Effector CD4-positive, alpha-beta T cell (primary cell): ENCODE measurements around the gene ARID1A.

Experiments used
- DNase-seq: peaks from one replicate; pipeline ENCODE4 v3.0.0-alpha.2; 2020

Gene ARID1A

DNA sequence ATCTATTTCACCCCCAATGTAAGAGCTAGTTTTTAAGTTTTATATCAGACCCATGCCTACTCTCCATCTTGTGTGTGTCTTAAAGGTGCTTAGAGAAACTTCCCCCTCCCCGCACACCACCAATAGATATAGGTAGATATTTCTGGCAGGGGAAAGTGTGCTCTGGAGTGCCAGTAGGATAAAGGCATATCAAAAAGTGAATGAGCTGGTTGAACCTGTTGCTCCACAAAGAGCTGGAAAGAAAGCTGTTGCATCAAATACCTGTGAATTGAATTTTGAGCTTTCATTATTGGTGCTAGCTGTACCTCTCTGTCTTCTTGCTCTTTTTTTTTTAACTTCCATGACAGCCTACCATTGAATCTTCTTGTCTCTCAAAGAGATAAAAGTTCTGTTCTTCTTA lies 32.8 kb downstream of the ARID1A start:
- DNase-seq: no peak

DNA sequence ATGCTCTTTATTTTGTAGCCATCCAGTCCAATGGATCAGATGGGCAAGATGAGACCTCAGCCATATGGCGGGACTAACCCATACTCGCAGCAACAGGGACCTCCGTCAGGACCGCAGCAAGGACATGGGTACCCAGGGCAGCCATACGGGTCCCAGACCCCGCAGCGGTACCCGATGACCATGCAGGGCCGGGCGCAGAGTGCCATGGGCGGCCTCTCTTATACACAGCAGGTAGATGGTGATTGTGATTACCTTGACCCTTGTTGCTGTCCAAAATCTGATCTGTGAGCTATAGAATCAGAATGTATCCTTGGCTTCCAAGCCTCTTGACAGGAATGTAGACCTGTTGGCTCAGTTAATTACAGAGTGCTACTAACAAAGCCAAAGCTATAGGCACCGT lies 33.8 kb downstream of the ARID1A start:
- no peak for DNase-seq

DNA sequence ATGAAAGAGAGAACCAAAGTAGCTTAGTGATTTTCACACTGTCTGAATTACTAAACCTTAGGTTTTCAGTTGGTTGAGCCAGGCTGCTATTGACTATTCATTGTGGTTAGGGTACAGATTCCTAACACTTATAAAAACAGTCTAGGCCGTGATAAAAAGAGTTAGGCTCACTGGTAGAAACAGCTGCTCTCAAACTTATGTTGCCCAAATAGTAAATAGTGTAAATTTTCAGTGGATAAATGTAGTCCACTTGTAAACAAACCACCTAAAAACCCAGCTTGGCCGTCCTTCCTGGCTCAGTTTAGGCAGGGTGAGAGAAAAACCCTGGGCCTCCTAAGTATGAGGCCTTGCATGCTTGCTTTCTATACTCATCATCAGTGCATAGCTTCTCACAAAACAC lies 34.9 kb downstream of the ARID1A start:
- no peak for DNase-seq

DNA sequence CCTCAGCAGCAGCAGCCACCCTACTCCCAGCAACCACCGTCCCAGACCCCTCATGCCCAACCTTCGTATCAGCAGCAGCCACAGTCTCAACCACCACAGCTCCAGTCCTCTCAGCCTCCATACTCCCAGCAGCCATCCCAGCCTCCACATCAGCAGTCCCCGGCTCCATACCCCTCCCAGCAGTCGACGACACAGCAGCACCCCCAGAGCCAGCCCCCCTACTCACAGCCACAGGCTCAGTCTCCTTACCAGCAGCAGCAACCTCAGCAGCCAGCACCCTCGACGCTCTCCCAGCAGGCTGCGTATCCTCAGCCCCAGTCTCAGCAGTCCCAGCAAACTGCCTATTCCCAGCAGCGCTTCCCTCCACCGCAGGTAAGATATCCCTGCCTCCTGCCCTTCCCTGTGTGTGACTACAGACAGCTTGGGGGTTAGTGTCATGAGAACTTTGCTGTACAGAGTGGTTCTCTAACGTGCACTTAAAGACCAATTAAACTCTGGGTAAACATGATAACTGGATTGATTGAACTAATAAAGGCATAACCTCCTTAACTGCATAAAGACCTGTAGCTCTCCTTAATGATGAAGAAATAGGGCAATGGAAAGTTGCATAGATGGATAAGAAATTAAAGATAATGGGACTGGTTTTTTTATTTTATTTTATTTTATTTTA lies 35.6 kb downstream of the ARID1A start:
- no peak for DNase-seq

GRCh38 chr1:26733392-26733791 lies 37.6 kb downstream of the ARID1A start:
- no peak for DNase-seq

- no peak for DNase-seq
Measured at GRCh38 chr1:26733982-26734381, 38.2 kb downstream of the ARID1A start.

DNA sequence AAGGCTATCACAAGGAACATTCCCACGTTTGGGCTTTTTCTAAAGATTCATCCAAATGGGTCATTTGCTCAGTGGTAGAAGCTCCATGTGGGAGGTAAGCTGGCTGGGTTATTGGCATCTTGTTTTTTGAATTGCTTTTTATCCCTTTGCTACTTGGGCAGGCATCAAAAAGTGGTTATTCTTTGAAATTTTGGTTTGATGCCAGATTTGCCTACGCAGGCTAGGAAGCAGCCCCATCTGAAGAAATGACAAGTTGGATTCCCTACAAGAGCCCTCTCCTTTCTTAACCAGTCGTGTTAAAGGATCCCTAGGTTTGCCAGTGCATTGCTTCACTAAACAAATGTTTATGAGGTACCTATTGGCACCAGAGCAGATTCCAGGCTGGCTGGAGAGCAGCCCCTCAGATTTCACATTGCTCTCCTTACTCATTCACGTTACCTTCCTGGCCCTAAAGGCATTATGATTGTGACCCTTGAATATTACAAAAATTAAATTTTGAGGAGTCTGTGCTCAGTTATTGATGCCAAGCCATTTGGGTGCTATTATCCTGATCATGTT lies 38.8 kb downstream of the ARID1A start:
- DNase-seq: no peak

DNA sequence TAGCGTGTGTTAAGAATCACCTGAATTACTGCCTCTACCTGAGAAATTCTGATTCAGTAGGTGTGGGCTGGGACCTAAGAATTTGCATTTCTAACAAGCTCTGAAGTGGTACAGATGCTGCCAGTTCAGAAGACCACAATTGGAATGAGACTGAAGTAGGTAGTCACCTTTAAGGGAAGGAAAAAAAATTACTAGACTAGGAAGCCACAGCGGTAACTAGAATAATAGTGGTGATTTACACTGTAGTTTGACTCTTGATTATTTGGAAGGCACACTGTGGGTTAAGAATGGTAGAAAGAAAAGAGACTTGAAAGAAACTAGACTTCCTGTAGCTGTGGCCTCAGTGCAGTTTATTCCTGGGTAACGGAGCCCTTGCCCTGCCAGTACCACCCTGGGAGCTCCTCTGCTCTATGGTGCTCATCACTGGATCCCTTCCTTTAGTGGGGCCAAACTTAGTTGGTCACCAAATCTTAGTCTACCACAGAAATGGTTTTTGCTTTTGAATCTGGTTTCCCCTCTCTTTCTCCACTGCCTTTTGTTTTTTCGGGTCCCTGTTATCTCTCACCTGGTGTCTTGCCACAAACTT lies 43.6 kb downstream of the ARID1A start:
- no peak for DNase-seq

DNA sequence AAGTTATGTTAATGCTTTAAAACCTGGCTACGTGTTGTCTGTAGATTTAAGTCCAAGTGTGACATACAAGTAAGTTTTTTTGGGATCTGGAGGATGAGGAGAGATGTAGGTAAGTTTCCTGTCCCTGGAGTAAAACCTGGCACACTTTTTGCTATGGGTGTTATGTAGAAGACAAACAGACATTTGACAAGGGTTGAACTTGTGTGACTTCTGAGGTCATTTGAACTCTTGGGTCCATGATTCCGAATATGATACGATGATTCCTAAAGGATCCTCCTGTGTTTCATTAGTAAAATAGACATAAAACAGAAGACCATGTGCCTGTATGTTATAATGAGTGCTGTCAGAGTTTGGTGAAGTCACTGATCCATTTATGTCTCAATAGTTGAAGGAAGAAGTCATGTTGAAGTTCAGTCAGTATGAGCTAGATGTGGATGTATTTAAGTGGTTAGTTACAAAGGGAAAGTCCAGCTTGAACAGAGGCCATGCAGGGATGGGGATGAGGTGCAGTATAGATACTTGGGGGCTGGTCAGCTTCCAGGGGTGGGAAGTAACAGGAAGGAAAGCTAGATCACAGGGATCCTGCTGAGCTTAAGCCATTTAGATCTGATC lies 44.3 kb downstream of the ARID1A start:
- DNase-seq: no peak

DNA sequence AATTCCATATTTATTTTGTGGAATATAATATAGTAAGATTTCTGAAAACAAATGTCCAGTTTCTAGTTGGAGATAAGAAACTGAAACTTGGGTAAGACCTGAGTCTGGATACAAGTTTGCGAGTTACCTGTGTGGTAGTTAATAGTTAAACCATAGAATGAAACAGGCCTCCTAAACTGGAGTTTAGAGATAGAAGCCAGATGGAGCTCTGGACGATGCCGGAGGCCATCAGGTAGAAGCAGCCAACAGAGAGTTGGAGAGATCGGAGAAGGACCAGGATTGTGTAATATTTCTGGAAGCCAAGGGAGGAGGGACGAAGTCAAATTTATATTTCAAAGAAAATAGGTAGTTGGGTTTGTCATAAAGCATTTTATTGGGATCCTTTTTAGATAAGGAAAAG lies 45.1 kb downstream of the ARID1A start:
- DNase-seq: no peak

DNA sequence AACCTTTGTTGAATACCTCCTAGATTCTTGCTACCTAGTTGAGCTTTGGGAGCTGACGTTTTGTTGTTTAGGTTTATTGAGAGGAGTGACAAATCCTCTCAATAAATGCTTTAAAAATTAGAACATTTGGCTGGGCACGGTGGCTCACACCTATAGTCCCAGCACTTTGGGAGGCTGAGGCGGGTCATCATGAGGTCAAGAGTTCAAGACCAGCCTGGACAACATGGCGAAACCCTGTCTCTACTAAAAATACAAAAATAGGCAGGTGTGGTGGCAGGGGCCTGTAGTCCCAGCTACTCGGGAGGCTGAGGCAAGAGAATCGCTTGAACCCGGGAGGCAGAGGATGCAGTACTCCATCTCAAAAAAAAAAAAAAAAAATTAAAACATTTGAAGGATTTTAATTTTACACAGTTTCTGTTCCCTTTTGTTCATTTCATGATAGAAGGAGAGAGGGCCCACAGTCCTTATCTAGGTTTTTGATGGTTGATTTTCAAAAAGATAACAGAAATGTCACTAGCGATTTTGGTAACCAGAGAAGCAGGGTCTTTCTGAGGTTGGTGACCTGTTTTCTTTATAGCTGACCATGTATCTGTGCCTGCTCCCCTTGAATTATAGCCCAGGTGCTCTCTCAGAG lies 47.7 kb downstream of the ARID1A start:
- DNase-seq: no peak

DNA sequence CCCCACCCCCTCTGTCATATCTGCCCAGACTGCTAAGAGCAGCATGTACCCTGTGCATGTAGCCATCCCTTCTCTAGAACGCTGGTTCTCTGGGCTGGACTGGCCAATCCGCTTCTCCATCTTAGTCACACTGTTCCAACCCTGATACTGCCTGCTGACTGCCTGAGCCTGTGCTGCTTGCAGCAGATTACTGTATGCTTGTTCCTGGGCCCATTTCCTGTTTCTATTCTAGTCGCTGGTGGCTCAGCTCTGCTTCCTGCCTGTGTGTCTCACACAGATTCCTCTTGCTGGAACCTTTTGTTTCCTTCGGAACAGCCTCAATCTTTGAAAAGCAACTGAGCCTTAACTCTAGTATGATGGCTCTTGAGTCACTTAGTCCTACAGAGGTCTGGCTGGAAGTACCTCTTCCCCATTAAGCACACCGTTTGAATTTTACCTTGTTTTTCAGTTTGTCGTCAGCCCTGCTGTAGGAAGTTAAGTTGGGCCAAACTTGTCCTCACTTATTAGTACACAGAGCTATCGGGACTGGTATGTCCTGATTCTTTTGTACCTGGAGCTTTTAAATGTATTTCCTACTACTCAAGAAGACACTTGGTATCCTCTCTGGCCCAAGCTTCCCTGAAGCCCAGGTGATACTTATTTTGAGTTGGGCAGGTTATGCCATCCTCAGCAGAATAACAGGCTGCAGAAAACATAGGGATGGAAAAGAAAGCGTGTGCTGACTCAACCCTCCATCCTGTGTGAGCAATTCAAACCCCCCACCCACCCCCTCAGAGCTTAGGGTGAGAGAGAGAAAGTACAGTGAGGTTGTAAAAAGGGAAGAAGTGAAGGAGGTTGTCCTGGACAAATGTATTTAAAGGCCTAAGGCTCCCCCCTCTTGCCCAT lies 48.5 kb downstream of the ARID1A start:
- DNase-seq: peak; percentile 76

- no peak for DNase-seq
Measured at GRCh38 chr1:26745191-26745590, 49.4 kb downstream of the ARID1A start.

- no peak for DNase-seq
Measured at GRCh38 chr1:26747048-26747447, 51.2 kb downstream of the ARID1A start.

GRCh38 chr1:26748351-26748750 lies 52.5 kb downstream of the ARID1A start:
- DNase-seq: no peak

- DNase-seq: no peak
Measured at GRCh38 chr1:26749458-26749857, 53.6 kb downstream of the ARID1A start.

- DNase-seq: no peak
Measured at GRCh38 chr1:26750428-26750827, 54.6 kb downstream of the ARID1A start.

DNA sequence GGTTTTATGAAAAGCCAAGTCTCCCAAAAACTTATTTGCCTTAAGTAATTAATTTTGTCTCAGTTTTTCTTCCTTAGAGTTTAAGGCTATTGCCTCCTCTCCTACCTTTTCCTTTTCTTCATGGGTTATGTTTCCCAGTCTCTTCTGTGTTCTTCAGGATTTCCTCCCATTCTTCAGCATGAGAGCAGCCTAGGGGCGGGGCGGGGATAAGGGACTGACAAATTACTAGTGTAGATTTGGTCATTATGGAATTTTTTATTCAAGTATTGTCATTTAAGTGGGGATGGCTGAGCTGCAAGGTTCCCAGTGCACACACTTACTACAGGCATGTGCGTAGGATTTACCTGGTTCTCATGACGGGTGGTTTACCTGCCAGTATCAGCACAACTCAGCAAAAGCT lies 56.7 kb downstream of the ARID1A start:
- DNase-seq: no peak

DNA sequence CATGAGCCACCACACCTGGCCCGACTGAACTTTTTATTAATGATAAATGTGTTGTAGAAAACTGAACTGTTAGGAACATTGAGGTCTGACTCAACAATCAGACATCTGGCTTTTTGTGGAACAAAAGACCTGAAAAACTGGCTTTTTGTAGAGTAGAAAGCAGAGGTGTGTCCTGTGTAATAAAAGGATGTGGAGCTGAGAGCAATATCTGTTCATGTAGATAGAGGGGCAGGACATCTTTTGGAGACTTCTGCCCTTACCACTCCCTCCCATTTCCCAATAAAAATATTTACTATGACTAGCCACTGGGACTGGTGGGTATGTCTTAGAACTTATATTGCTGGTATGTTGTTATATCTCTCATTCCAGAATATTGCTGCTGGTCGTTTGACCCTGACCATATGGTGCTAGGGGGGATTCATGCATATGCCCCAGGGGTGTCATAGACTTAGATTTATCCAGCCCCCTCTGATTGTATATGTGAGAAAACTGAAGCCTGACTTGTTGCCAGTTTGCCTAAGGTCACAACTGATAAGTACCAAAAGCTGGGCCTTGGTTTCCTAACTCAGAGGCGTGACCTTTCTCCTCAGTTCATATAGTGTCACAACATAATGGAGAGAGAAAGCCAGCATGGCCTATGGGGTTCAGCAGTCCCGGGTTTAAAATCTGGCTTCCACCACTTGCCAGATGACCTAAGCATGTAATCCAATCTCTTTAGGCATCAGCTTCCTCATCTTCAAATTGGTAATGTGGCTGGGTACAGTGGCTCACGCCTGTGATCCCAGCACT lies 58.5 kb downstream of the ARID1A start:
- DNase-seq: no peak

GRCh38 chr1:26758358-26758757 lies 62.5 kb downstream of the ARID1A start:
- no peak for DNase-seq

DNA sequence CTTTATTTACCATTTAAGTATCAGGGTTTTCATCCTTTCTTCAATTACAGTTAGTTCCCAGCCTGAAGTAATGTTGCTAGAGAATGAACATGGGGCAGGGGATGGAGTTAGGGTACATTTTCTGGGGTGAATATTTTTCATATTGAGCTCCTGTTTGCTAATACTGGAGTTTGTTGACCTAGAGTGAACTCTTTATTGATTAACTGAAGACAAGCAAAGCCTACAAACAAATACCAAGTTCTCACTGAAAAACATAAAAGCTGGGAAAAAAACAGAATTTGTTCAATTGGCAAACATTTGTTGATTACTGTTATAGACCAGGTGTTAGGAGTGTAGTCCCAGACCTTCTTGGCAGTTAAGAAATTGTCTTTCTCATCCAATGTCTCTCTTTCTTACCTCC lies 63.7 kb downstream of the ARID1A start:
- DNase-seq: no peak

- DNase-seq: no peak
Measured at GRCh38 chr1:26761217-26761616, 65.4 kb downstream of the ARID1A start.
